T follicular helper cell (primary cell): ENCODE measurements around the gene SMIM17.
"Not testable (repeated sequence)": the region's sequence is repeated elsewhere in the genome, so short reads cannot be mapped to it uniquely, and the experiment has no call there.

Source experiments
- DNase-seq: peaks from one replicate; pipeline ENCODE4 v3.0.0-alpha.2; 2020; ENCODE audit warnings: low read depth

Gene SMIM17

DNA sequence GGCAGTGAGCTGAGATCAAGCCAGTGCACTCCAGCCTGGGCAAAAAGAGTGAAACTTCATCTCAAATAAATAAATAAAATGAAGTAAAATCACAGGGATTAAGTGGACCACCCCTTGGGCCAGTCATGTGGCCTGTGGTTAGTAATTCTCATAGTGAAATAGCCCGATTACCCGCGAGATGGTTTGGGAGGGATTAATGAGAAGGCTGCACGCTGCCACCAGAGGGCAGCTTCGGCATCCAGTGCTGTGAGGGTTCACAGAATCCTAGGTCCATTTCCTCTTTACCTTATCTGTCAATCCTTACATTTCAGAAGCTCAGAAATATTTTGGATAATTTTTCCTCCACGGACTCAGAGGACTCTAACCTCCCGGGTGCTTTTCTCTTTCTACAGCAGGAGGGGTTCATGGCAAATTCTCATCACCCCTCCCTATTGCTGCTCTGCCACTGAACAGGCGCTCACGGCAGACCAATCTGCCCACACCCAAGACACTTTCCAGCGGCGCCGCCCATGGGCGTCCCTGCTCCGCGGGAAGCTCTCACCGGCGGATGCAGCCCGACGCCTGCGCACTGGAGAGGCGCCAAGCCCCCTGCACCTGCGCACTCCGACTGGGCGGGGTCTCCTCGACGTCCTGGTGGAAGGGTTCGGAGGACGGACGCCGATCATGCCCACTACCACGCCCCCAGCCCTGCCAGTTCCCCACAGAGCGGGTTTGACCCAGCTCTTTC lies 17.6 kb downstream of the SMIM17 start:
- DNase-seq = no peak

DNA sequence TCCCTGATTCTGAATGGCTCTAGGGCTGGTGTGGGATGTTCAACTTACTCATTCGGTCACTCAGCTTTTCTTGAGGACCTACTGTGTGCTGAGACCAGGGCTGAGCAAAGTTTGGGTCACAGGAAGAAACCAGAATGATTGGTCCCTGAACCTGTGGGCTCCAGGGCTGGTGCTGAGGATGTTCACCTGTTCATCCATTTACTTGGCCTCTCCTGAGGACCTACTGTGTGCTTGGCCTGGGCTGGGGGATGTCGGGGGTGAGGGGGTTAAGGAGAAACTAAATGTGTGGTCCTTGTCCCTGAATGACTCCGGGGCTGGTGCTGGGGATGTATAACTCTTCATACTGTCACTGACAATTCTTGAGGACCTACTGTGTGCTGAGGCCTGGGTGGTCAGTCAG lies 18.3 kb downstream of the SMIM17 start:
- no peak for DNase-seq

DNA sequence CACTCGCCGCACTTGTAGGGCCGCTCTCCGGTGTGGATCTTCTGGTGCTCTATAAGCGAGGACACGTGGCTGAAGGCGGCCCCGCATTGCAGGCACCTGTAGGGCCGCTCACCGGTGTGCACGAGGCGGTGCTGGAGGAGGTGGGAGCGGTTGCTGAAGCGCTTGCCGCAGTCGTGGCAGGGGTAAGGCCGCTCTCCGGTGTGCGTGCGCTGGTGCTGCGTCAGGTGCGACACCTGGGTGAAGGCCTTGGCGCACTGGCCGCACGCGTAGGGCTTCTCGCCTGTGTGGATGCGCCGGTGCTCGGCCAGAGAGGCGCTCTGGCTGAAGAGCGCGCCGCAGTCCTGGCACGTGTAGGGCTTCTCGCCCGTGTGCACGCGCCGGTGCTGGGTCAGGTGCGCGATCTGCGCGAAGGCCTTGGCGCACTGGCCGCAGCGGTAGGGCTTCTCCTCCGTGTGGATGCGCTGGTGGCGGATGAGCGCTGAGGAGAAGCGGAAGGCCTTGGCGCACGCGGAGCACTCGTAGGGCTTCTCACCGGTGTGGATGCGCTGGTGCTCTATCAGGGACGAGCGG lies 21.1 kb downstream of the SMIM17 start:
- DNase-seq = no peak

DNA sequence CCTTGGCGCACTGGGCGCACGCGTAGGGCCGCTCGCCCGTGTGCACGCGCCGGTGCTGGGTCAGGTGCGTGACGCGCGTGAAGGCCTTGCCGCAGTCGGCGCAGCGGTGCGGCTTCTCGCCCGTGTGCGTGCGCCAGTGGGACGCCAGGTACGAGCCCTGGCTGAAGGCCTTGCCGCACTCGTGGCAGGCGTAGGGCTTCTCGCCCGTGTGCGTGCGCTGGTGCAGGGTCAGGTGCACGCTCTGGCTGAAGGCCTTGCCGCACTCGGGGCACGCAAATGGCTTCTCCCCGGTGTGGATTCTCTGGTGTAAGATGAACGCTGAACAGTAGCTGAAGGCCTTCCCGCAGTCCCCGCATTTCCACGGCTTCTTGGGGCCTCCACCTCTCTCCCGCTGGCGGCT lies 21.6 kb downstream of the SMIM17 start:
- DNase-seq = no peak

DNA sequence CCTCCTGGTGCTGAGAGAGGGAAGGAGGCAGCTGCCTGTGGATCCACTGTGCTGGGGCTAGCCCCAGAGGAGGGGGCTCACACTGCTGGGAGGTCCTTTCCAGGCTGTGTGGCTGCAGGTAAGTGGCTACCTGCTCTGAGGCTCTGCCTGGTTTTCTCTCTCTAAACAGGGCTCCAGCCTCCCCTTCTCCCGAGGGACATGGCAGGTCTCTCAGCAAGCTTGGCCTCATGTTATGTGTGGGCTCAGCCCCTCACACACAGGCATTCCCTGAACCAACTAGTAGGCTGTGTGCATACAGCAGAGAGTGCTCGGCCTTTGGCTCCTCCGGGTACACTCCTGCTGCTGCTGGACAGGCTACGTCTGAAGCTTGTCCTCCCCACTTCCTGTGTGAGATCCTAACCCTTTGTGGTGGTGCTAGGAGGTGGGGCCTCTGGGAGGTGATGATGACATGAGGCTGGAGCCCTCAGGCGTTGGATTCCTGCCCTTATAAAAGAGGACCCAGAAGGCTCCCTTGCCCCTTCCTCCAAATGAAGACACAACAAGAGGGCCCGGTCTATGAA lies 24.4 kb downstream of the SMIM17 start:
- DNase-seq = no peak

DNA sequence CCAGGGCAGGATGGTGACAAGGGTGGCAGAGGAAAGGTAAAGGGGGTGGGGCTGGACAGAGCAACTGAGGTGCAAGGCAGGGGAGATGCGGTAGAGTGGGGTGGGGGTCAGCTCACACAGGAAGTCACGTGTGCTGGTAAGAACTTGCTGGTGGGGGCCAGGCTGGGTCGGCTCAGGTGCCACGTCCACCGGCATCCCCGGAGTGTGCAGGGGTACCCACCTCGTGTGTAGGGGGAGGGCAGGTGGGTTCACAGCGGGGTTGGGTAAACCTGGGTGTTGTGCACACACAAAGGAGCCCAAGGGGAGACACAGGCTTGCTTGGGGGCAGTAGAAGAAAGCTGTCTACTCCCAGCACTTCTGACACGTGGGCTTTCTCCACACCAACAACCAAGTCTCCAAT lies 25.7 kb downstream of the SMIM17 start:
- no peak for DNase-seq

DNA sequence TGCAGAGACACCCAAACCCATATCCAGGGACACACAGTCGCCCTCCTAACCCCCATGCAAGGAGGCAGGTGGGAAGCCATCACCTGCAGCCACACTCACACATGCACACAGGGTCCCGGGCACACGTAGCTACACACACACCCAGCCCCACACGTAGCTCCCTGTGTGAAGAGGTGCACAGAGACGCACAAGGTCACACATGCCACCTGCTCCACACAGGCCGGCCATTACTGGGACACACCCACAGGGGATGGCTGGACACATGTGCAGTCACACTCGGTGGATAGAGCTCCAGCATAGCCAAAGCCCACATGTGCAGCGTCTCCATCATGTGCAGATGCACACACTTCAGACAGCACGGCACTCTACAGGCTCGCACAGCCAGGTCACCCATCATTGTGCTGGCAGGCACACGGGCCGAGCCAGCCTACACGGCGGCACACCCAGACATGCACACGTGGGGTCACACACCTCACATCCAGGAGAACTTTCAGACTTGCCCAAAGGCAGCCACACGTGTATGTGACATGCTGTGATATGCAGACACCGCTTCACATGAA lies 27.5 kb downstream of the SMIM17 start:
- no peak for DNase-seq

DNA sequence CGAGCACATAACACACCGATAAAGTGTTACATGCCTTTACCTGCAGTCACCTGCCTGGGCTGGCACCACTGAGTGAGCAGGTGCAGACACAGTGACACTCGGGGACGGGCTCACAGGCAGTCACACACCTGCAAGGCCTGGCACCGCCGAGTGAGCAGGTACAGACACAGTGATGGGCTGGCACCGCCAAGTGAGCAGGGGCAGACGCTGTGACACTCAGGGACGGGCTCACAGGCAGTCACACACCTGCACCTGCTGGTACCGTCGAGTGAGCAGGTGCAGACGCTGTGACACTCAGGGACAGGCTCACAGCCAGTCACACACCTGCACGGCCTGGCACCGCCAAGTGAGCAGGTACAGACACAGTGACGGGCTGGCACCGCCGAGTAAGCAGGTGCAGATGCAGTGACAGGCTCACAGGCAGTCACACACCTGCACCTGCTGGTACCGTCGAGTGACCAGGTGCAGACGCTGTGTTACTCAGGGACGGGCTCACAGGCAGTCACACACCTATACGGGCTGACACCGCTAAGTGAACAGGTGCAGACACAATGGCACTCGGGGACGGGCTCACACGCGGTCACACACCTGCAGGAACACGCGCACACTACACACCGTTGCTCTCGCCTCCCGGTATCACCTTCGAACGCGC lies 28.1 kb downstream of the SMIM17 start:
- DNase-seq = no peak

DNA sequence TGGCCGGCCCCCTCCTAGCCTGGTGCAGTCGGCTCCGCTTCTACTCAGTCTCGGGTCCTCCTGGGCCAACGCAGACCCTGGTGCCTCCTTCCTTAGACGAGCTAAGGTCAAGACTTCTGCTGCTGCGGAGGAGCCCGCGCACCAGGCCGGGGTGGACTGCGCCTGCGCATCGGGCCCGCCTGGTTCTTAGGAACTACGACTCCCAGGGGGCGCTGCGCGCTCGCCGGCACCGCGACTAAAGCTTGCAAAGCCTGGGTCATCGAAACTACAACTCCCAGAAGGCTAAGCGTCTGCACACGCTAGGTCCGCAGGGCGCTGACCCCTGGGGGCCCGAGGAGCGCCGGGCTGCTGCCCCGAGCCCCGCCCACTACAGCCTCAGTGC lies 28.6 kb downstream of the SMIM17 start, which contains the start of gene ZNF835:
Gene ZNF835 (minus strand): TSS at position 145 of the 382 bp plus-strand sequence. CDS start 6,559 bp downstream, outside the sequence.
- DNase-seq = peak; percentile 58

DNA sequence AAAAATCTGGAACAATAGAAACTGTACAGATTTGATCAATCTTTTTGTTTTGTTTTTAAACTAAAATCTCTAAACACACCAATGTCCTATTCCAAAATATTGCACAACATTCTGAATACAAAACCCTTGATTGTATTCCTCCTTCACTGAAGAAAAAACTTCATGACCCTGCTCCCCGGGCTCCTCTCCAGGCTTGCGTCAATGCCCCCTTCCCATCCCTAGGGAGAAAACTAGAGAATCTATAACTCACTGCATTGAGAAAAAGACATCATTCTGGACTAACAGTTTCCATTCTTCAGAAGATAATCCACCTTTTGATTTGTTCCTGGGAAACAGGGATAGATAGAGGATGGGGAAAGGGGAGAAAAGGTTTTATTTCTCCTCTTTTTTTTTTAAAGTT lies 29.7 kb downstream of the SMIM17 start:
- not testable (repeated sequence) for DNase-seq

DNA sequence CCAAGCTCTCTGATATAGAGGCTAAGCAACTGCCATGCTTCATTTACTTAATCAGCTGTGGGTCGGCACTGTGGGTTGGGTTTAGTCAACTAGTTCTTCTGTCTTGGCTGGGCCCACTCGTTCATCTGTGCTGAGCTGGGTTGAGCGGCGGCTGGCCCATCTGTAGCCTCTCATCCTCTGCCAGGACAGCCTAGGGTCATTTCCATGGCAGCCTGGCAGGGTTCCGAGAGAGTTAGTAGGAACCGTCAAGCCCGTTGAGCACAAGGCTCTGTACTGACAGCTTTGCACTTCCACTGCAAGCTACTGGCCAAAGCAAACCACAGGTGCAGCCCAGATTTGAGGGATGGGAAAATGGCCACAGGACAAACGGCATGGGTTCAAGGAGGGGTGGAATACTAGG lies 35.2 kb downstream of the SMIM17 start:
- DNase-seq = no peak

DNA sequence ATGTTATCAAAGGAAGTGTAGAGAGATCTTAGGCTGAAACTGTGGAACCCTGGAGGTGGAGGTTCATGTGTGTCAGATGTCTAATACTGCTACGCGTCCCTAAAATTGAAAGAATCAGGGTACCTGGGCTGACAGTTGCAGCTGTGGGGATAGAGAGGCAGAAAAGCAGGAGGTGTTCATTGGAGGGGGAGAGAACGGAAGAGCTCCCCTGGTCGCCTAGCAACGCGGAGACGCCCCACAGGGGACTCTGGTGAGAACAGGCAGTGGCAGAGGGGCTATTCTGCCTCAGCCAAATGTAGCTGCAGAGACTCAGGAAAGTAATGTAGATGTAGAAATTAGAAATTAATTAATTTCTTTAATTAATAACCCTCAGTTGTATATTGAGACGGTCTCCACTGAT lies 38.7 kb downstream of the SMIM17 start:
- no peak for DNase-seq

DNA sequence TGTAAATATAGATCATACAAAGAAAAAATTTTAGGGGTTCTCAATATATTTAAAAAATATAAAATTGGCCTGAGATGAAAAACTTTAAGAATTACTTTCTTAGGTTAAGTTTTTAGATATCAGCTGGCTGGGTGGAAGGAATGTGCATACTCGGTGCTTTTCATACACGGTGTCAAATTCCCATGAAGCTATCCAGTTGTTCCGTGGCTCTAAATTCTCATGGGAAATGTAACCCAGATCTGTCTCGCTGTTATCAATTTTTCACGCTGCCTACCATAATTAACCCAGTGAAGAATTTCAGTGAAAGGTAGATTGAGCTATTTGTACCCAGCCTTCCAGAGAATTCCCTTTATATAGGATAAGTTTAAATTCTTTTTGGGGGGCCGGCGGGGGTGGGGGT lies 40.2 kb downstream of the SMIM17 start:
- no peak for DNase-seq

DNA sequence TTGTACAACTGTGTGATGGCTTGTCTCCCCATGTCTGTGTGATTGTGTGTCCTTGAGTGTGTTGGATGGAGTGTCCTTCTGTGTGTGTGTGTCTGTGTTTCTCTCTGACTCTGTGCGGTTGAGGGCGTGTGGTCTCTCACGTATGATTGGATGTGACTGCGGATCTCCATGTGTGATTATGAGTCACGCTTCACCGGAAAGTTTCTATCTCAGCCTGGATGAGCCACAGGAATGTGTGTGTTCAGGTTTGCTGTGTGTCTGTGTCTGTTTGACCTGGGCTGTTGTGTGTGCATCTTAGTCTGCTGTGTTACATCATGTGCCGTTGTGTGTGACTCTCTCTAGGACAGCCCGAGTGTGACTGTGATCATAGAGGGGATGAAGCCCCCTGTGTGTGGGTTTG lies 44.1 kb downstream of the SMIM17 start:
- DNase-seq = no peak

DNA sequence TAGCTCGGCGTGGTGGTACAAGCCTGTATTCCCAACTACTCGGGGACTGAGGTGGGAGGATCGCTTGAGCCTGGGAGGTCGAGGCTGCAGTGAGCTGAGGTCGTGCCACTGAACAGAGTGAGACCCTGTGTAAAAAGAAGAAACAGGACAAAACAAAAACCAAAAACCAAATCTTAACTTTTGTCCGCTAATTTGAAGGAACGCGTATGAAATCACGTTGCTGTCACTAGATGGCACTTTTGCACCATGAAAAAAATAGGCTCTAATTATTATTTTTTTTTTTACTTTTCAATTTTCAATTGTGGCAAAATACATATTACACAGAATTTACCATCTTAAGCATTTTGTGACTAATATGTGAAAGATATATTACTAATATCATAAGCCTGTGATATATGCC lies 46.2 kb downstream of the SMIM17 start:
- DNase-seq = no peak

DNA sequence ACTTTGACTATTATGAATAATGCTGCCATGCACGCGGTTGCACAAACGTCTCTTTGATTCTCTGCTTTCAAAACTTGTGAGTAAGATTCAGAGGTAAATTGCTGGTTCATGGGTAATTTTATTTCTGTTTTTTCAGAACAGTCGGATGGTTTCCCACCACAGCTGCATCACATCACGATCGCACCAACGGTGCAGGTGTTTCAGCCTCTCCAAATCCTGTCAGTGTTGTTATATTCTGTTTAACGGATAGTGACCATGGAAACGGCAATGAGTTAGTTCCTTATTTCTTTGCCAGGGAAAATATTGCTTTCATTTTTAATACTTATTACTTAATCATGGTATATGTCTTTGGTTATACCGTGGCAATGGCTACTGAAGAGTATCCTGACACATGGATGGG lies 47.7 kb downstream of the SMIM17 start:
- DNase-seq = no peak

DNA sequence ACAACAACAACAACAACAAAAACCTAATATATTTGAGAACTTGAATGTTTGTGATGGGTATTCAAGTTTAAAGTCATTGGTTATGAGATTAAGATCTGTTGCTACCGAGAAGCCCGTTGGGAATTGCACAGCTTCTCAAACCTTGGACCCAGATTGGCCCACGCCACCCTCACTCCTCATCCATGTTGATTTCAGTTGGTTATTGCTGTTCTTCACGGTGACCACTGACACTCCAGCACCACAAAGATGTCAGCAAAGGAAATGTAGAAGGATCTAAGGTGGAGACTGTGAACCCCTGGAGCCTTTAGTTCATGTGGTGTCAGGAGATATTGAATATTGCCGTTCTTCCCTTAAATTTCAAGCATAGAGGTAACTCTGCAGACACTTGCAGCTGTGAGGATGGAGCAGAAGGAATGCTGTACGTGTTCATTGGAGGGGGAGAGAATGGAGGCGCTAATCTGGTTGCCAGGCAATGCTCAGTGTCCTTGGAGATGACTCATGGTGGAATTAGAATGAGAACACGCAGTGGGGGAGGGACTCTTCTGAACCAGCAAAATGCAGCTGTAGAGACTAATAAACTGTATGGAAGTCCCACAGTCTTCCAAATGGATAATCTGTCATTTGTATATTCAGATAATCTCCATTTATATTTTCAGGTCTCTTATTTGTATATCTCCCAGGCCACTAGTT lies 49.4 kb downstream of the SMIM17 start:
- no peak for DNase-seq

DNA sequence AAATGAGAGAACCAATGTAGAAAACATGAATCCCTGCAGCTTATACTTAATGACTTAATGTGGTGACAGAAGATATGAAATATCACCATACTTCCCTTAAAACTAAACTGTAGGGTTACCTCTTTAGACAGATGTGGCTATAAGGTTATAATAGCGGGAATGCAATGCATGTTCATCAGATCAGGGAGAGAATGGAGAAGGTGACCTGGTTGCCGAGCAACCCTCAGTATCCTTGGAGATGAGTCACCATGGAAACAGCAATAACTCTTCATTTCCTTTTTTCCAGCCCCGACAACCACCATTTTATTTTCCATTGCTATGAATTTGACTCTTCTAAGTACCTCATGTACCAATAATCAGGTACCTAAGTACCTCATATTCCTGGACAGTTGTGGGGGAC lies 56.6 kb downstream of the SMIM17 start:
- no peak for DNase-seq

DNA sequence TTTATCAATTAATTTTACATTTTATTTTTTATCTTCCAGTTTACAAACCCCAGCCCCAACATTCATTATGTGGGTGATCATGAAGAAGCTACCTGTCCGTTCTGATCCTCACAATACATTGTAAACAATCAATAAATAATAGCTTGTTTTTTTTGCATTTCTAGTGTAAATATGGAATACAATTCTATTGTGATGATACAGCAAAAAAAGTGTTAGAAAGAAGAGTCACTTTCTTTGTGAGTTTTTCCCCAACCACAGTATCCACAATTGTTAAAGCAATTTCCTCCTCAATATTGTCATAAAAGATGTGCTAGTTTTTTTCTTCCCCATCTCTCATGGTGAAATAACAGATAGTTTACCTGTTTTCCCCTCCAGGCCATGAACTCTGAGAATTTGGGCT lies 58.9 kb downstream of the SMIM17 start:
- DNase-seq = no peak

DNA sequence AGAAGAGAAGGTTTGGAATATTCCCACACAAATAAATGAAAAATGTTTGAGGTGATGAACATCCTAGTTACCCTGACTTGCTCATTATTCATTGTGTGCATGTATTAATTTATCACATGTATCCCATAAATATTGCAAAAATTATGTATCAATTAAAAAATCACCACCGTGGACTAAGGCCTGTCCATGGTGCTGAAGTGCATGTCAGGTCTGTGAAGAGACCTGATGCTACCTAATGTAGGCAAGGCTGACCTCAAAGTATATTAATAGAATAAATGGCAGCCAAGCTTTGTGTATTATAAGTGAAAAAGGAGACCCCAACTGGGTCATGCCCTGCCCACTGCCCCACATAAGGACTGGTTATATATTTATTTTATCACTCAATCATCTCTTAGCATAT lies 63.0 kb downstream of the SMIM17 start:
- DNase-seq = no peak
